Neuronal stem cell (in vitro differentiated cells): ENCODE measurements around the gene TSPAN7.

ENCODE experiments used
- DNase-seq: peaks from one replicate; pipeline ENCODE4 v3.0.0-alpha.2; 2013; ENCODE audit warnings: low spot score
- H2AFZ ChIP-seq: one replicate; pipeline ENCODE4 v1.6.1; 2013; ENCODE audit warnings: mild to moderate bottlenecking, low read length, inconsistent platforms
- H2AK5ac ChIP-seq: 2 replicates; pipeline ENCODE4 v1.6.1; 2013; ENCODE audit warnings: low read depth, mild to moderate bottlenecking, inconsistent platforms, low read length, moderate library complexity, mixed read lengths
- H2BK120ac ChIP-seq: 2 replicates; pipeline ENCODE4 v1.6.1; 2013; ENCODE audit warnings: low read depth, mild to moderate bottlenecking, inconsistent platforms, low read length, moderate library complexity, mixed read lengths
- H2BK12ac ChIP-seq: one replicate; pipeline ENCODE4 v1.6.1; 2013; ENCODE audit warnings: low read length, inconsistent platforms
- H2BK15ac ChIP-seq: 2 replicates; pipeline ENCODE4 v1.6.1; 2013; ENCODE audit warnings: mild to moderate bottlenecking, low read length, inconsistent platforms, mixed read lengths
- H2BK5ac ChIP-seq: one replicate; pipeline ENCODE4 v1.6.1; 2013; ENCODE audit warnings: inconsistent platforms, mild to moderate bottlenecking, low read length, moderate library complexity
- H3K14ac ChIP-seq: one replicate; pipeline ENCODE4 v1.6.1; 2013; ENCODE audit warnings: low read length, inconsistent platforms
- H3K18ac ChIP-seq: 2 replicates; pipeline ENCODE4 v1.6.1; 2013; ENCODE audit warnings: low read length, inconsistent platforms
- H3K23ac ChIP-seq: 2 replicates; pipeline ENCODE4 v1.6.1; 2013; ENCODE audit warnings: low read depth, mild to moderate bottlenecking, mixed read lengths, low read length, inconsistent platforms; ENCODE audit not compliant: poor library complexity
- H3K27ac ChIP-seq: replicated peaks from 3 replicates; pipeline ENCODE4 v1.5.1; 2013; ENCODE audit warnings: low read length, inconsistent platforms
- H3K27me3 ChIP-seq, 3 experiments: 2 replicates each; pipeline ENCODE4 v1.6.1; 2013; ENCODE audit warnings: low read length in 3 of 3, mild to moderate bottlenecking in 2 of 3, inconsistent platforms in 1 of 3, low read depth in 1 of 3, mixed read lengths in 1 of 3, moderate library complexity in 1 of 3; ENCODE audit not compliant: control insufficient read depth in 3 of 3, insufficient read depth in 3 of 3
- H3K36me3 ChIP-seq, 2 donors: replicated peaks in 1 of 2; 2 replicates each; pipeline ENCODE4 v1.6.1; 2013; ENCODE audit warnings: low read length in 2 of 2; ENCODE audit not compliant: control insufficient read depth in 2 of 2, insufficient read depth in 2 of 2
- H3K4ac ChIP-seq: 2 replicates; pipeline ENCODE4 v1.6.1; 2013; ENCODE audit warnings: inconsistent platforms, mild to moderate bottlenecking, low read length, moderate library complexity
- H3K4me1 ChIP-seq, 2 donors: 1 replicate in 1 of 2; 2 replicates in 1 of 2; pipeline ENCODE4 v1.6.1; 2013; ENCODE audit warnings: low read length in 2 of 2, low read depth in 1 of 2; ENCODE audit not compliant: control insufficient read depth in 2 of 2, insufficient read depth in 1 of 2
- H3K4me2 ChIP-seq: one replicate; pipeline ENCODE4 v1.6.1; 2013; ENCODE audit warnings: mild to moderate bottlenecking, low read length, inconsistent platforms; ENCODE audit not compliant: insufficient read depth, poor library complexity, severe bottlenecking
- H3K4me3 ChIP-seq, 2 donors: 2 replicates each; pipeline ENCODE4 v1.5.1; 2013; ENCODE audit warnings: low read length in 2 of 2, mild to moderate bottlenecking in 2 of 2, inconsistent platforms in 1 of 2, moderate library complexity in 1 of 2
- H3K79me1 ChIP-seq: one replicate; pipeline ENCODE4 v1.6.1; 2013; ENCODE audit warnings: low read depth, mild to moderate bottlenecking, inconsistent platforms, low read length, moderate library complexity
- H3K9ac ChIP-seq: one replicate; pipeline ENCODE4 v1.6.1; 2013; ENCODE audit warnings: mild to moderate bottlenecking, low read depth, low read length, inconsistent platforms; ENCODE audit not compliant: poor library complexity
- H3K9me3 ChIP-seq, 2 donors: replicated peaks in 1 of 2; 2 replicates each; pipeline versions ENCODE3 to v1.6.1; 2013; ENCODE audit warnings: low read length in 2 of 2, mild to moderate bottlenecking in 2 of 2, inconsistent platforms in 1 of 2, low read depth in 1 of 2, mixed read lengths in 1 of 2, moderate library complexity in 1 of 2; ENCODE audit not compliant: control insufficient read depth in 2 of 2, insufficient read depth in 1 of 2
- H4K8ac ChIP-seq: one replicate; pipeline ENCODE4 v1.6.1; 2013; ENCODE audit warnings: low read depth, mild to moderate bottlenecking, inconsistent platforms, low read length, moderate library complexity
- H4K91ac ChIP-seq: one replicate; pipeline ENCODE4 v1.6.1; 2013; ENCODE audit warnings: low read length, low read depth, mild to moderate bottlenecking, inconsistent platforms; ENCODE audit not compliant: poor library complexity
- WGBS, 2 donors: extraction: QIAGEN DNeasy Blood & Tissue Kit; methylation state at CpG; one replicate each; pipeline ENCODE4 v1.1.7; 2013; ENCODE audit warnings: missing lambda C conversion rate in 2 of 2, mixed read lengths in 1 of 2; ENCODE audit not compliant: insufficient read length in 2 of 2, insufficient replicate concordance in 1 of 2; ENCODE audit errors: extremely low coverage in 2 of 2; 5-methylcytosine and 5-hydroxymethylcytosine counted together

The TSPAN7 gene

GRCh38 chrX:38618180-38618579 is 56.8 kb downstream of the TSPAN7 start:
- no CpG with 5 or more reads among the region's 5 CpGs for WGBS, 2 donors
- H3K18ac ChIP-seq, result no peak overlapping the region
- no peak overlapping the region for H2BK12ac ChIP-seq

GRCh38 chrX:38620623-38621022 is 59.3 kb downstream of the TSPAN7 start:
- no peak overlapping the region for H2BK12ac ChIP-seq
- H2AK5ac ChIP-seq, result no peak overlapping the region
- no peak overlapping the region for H3K27ac ChIP-seq
- no peak overlapping the region for H3K18ac ChIP-seq
- no peak overlapping the region for H3K14ac ChIP-seq
- H3K4ac ChIP-seq, result no peak overlapping the region
- no peak overlapping the region for H2BK5ac ChIP-seq
- H4K8ac ChIP-seq, result no peak overlapping the region
- H3K4me2 ChIP-seq, result no peak overlapping the region
- no peak overlapping the region for H2AFZ ChIP-seq
- no peak overlapping the region for H3K23ac ChIP-seq
- H3K27me3 ChIP-seq, result no peaks in the 10 kb centered on the region
- no peaks in the 10 kb centered on the region for H3K79me1 ChIP-seq
- no peak overlapping the region for H4K91ac ChIP-seq
- no peaks in the 10 kb centered on the region for H3K4me1 ChIP-seq
- H3K9ac ChIP-seq, result no peak overlapping the region
- H3K36me3 ChIP-seq, result no peaks in the 10 kb centered on the region
- DNase-seq, result no peak
- WGBS, 2 donors, result no CpG with 5 or more reads among the region's 4 CpGs
- H3K4me3 ChIP-seq, result no peak overlapping the region
- H2BK120ac ChIP-seq, result no peak overlapping the region
- no peak overlapping the region for H2BK15ac ChIP-seq
- H3K9me3 ChIP-seq, result no peaks in the 10 kb centered on the region

More at GRCh38 chrX:38618180-38618579, 56.8 kb downstream of the TSPAN7 start:
- no peak overlapping the region for H2BK120ac ChIP-seq
- no peaks in the 10 kb centered on the region for H3K4me1 ChIP-seq
- H4K91ac ChIP-seq, result no peak overlapping the region
- H4K8ac ChIP-seq, result no peak overlapping the region
- no peak overlapping the region for H3K23ac ChIP-seq
- no peaks in the 10 kb centered on the region for H3K27me3 ChIP-seq
- no peak overlapping the region for H2AK5ac ChIP-seq
- H3K36me3 ChIP-seq, result no peaks in the 10 kb centered on the region
- H3K27ac ChIP-seq, result no peak overlapping the region
- H3K4me2 ChIP-seq, result no peak overlapping the region
- DNase-seq, result no peak
- H3K4ac ChIP-seq, result no peak overlapping the region
- H3K9me3 ChIP-seq, result no peaks in the 10 kb centered on the region
- no peak overlapping the region for H2BK5ac ChIP-seq
- no peak overlapping the region for H2BK15ac ChIP-seq
- H3K4me3 ChIP-seq, result no peak overlapping the region
- no peak overlapping the region for H2AFZ ChIP-seq
- H3K9ac ChIP-seq, result no peak overlapping the region
- H3K79me1 ChIP-seq, result no peaks in the 10 kb centered on the region
- no peak overlapping the region for H3K14ac ChIP-seq

GRCh38 chrX:38626296-38626695 is 65.0 kb downstream of the TSPAN7 start:
- Histone ChIP-seq H2AFZ (no peak overlapping the region), H3K27ac (no peak overlapping the region), H4K8ac (no peak overlapping the region), H3K23ac (no peak overlapping the region), H3K27me3 (no peaks in the 10 kb centered on the region), H3K14ac (no peak overlapping the region), H3K4me3 (no peak overlapping the region), H3K4me2 (no peak overlapping the region), H3K4me1 (no peaks in the 10 kb centered on the region), H2BK5ac (no peak overlapping the region), H2BK120ac (no peak overlapping the region), H2BK15ac (no peak overlapping the region), H4K91ac (no peak overlapping the region), H3K9ac (no peak overlapping the region), H3K4ac (no peak overlapping the region), H2AK5ac (no peak overlapping the region), H3K79me1 (no peaks in the 10 kb centered on the region), H3K18ac (no peak overlapping the region), H3K36me3 (no peaks in the 10 kb centered on the region), H3K9me3 (no peaks in the 10 kb centered on the region), H2BK12ac (no peak overlapping the region)
- no CpG with 5 or more reads among the region's 4 CpGs for WGBS, 2 donors
- no peak for DNase-seq

DNA sequence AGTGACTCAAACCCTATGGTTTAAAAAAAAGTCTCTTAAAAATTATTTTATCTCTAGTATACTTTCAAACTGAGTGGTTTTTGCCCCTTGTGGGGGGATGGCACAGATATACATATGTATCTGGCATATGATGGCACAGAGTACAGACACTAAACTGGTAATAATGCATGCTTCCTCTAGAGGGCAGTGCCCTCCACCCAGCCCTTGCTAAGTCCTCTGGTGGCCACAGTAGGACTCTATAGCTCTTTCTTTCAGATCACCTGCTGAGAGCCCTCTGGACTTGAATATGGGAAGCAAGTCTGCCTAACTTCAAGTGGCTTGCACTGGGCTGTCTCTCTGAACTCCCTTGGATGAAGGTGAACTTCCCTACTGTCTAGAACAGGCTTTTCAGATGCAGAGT is 66.3 kb downstream of the TSPAN7 start:
- Histone ChIP-seq H2AK5ac (no peak overlapping the region), H3K9ac (no peak overlapping the region), H3K18ac (no peak overlapping the region), H3K79me1 (no peaks in the 10 kb centered on the region), H2BK12ac (no peak overlapping the region), H2AFZ (no peak overlapping the region), H3K36me3 (no peaks in the 10 kb centered on the region), H2BK120ac (no peak overlapping the region), H3K4me1 (no peaks in the 10 kb centered on the region), H4K91ac (no peak overlapping the region), H3K27me3 (no peaks in the 10 kb centered on the region), H3K4ac (no peak overlapping the region), H3K27ac (no peak overlapping the region), H3K14ac (no peak overlapping the region), H3K4me2 (no peak overlapping the region), H4K8ac (no peak overlapping the region), H3K23ac (no peak overlapping the region), H2BK15ac (no peak overlapping the region), H2BK5ac (no peak overlapping the region), H3K4me3 (no peak overlapping the region), H3K9me3 (no peaks in the 10 kb centered on the region)
- DNase-seq, result no peak
